Neural progenitor cell (in vitro differentiated cells): ENCODE measurements around the gene HNRNPH2. TPM values are rescaled to one million over a fixed set of nuclear protein-coding genes. Genes with fewer than 3 reads are reported as not detected.

Experiments
- DNase-seq: peaks from one replicate; pipeline ENCODE4 v3.0.0-alpha.2; 2016; ENCODE audit warnings: low spot score
- H2AFZ ChIP-seq: fragments of 200-600 bp; sonication (generic); replicated peaks from 2 replicates; pipeline ENCODE4 v1.6.1; 2016; ENCODE audit warnings: antibody characterized with exemption
- H3F3A ChIP-seq: fragments of 200-600 bp; sonication (generic); 2 replicates; pipeline ENCODE4 v1.6.1; 2016; ENCODE audit warnings: antibody characterized with exemption, low read depth
- H3K27ac ChIP-seq: fragments of 200-600 bp; sonication (generic); 2 replicates; pipeline ENCODE4 v1.5.1; 2016; ENCODE audit warnings: mild to moderate bottlenecking
- H3K27me3 ChIP-seq: fragments of 200-600 bp; sonication (generic); 2 replicates; pipeline ENCODE4 v1.6.1; 2016; ENCODE audit warnings: mild to moderate bottlenecking, moderate library complexity
- H3K36me3 ChIP-seq: fragments of 200-600 bp; sonication (generic); 2 replicates; pipeline ENCODE4 v1.5.1; 2016
- H3K4me1 ChIP-seq: fragments of 200-600 bp; sonication (generic); 2 replicates; pipeline ENCODE4 v1.6.1; 2016; ENCODE audit warnings: mixed run types
- H3K4me2 ChIP-seq: fragments of 200-600 bp; sonication (generic); 2 replicates; pipeline ENCODE4 v1.6.1; 2016
- H3K4me3 ChIP-seq: fragments of 200-600 bp; sonication (generic); 2 replicates; pipeline ENCODE4 v1.5.1; 2016
- H3K79me2 ChIP-seq: fragments of 200-600 bp; sonication (generic); 2 replicates; pipeline ENCODE4 v1.6.1; 2016; ENCODE audit warnings: low read depth
- H3K9ac ChIP-seq: fragments of 200-600 bp; sonication (generic); 2 replicates; pipeline ENCODE4 v1.6.1; 2016
- H3K9me3 ChIP-seq: fragments of 200-600 bp; sonication (generic); 2 replicates; pipeline ENCODE4 v1.5.1; 2016; ENCODE audit warnings: low read depth
- H4K20me1 ChIP-seq: fragments of 200-600 bp; sonication (generic); 2 replicates; pipeline ENCODE4 v1.6.1; 2016; ENCODE audit warnings: low read depth
- H3K27ac Mint-ChIP-seq: 3 replicates; pipeline ENCODE4 v1.8.0; 2021; ENCODE audit warnings: mixed read lengths
- H3K27me3 Mint-ChIP-seq: 2 replicates; pipeline ENCODE4 v1.8.0; 2022; ENCODE audit warnings: low read depth, mild to moderate bottlenecking, inconsistent platforms, moderate library complexity, mixed read lengths; ENCODE audit not compliant: insufficient read depth
- H3K36me3 Mint-ChIP-seq: 3 replicates; pipeline ENCODE4 v1.8.0; 2021; ENCODE audit warnings: mixed read lengths
- H3K4me1 Mint-ChIP-seq: 3 replicates; pipeline ENCODE4 v1.8.0; 2021; ENCODE audit warnings: mixed read lengths
- H3K4me3 Mint-ChIP-seq: 3 replicates; pipeline ENCODE4 v1.8.0; 2021; ENCODE audit warnings: mild to moderate bottlenecking, moderate library complexity, mixed read lengths
- H3K9me3 Mint-ChIP-seq: 3 replicates; pipeline ENCODE4 v1.8.0; 2020; ENCODE audit warnings: mixed read lengths
- EZH2 ChIP-seq: fragments of 200-600 bp; sonication (generic); IDR thresholded peaks from 2 replicates; pipeline ENCODE4 v1.6.1; 2017; ENCODE audit warnings: antibody characterized with exemption, mild to moderate bottlenecking, moderate library complexity
- EZH2phosphoT487 ChIP-seq: fragments of 200-600 bp; sonication (generic); IDR thresholded peaks from 2 replicates; pipeline ENCODE4 v1.6.1; 2017; ENCODE audit warnings: antibody characterized with exemption
- total RNA-seq: library from RNA; depleted of rRNA; stranded (reverse); fragments of >200 nt; gene quantifications from 2 replicates; pipeline ENCODE4 v1.2.3, GENCODE V29; 2015; ENCODE audit warnings: low replicate concordance
- TF ChIP-seq, protein P1 (sequence below): fragments of 200-600 bp; sonication (generic); IDR thresholded peaks from 2 replicates; pipeline ENCODE4 v1.5.1; 2017; ENCODE audit warnings: antibody characterized with exemption, mild to moderate bottlenecking

HNRNPH2 gene
- total RNA-seq, 1 donor from 2014 or later = 93.3 TPM

DNA sequence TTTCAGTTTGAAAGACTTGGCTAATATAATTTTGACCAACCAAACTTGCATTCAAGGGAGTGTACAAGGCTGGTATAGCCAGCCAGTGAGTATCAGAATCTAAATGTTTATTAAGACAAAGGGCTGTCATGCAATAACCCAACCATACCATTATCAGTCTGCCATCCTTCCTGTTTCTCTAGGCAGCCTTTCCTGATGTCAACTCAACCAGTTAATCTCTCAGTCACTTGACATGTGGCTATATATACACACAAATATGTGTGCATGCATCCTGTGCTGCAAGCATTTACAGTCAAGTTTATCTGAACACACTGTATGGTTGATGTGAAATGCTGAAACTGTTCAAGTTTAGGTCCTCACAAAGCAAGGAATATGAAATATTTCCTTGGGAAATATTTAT is 39.2 kb upstream of the HNRNPH2 start:
- Histone ChIP-seq H3K4me3 (no peak overlapping the region), H3K4me2 (no peak overlapping the region), H3K9ac (no peak overlapping the region), H3K36me3 (no peaks in the 10 kb centered on the region), H3F3A (no peaks in the 10 kb centered on the region), H4K20me1 (no peaks in the 10 kb centered on the region), H3K9me3 (no peaks in the 10 kb centered on the region), H3K27me3 (no peaks in the 10 kb centered on the region), H3K27ac (no peak overlapping the region), H3K79me2 (no peaks in the 10 kb centered on the region), H3K4me1 (no peaks in the 10 kb centered on the region), H2AFZ (no peak overlapping the region)
- Mint-ChIP-seq H3K4me1 (no peaks in the 10 kb centered on the region), H3K36me3 (no peaks in the 10 kb centered on the region), H3K27ac (no peak overlapping the region), H3K27me3 (no peaks in the 10 kb centered on the region), H3K4me3 (no peak overlapping the region), H3K9me3 (peaks cover 3% of the 10 kb centered on the region)
- no peak for DNase-seq
- TF ChIP-seq EZH2 (no peak), EZH2phosphoT487 (no peak)
- TF ChIP-seq, protein P1, sequence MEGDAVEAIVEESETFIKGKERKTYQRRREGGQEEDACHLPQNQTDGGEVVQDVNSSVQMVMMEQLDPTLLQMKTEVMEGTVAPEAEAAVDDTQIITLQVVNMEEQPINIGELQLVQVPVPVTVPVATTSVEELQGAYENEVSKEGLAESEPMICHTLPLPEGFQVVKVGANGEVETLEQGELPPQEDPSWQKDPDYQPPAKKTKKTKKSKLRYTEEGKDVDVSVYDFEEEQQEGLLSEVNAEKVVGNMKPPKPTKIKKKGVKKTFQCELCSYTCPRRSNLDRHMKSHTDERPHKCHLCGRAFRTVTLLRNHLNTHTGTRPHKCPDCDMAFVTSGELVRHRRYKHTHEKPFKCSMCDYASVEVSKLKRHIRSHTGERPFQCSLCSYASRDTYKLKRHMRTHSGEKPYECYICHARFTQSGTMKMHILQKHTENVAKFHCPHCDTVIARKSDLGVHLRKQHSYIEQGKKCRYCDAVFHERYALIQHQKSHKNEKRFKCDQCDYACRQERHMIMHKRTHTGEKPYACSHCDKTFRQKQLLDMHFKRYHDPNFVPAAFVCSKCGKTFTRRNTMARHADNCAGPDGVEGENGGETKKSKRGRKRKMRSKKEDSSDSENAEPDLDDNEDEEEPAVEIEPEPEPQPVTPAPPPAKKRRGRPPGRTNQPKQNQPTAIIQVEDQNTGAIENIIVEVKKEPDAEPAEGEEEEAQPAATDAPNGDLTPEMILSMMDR = no peak

DNA sequence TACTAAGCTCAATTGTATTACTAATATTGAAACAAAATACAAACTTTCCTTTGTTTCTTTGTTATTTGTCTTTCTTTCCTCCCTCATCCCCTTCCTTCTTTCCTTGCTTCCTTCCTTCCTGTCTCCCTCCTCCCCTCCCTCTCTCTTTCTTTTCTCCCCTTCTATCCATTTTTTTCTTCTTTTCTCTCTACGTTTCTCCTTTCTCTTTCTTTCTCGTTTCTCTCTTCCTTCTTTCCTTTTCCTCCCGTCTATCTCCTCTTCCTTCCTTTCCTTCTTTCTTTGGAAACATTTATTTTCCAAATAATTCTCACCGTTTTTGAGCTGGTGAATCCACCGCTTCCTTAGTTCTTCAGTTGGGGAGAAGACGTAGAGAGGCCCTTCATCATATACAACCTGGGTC is 38.3 kb upstream of the HNRNPH2 start:
- no peaks in the 10 kb centered on the region for H3K4me1 Mint-ChIP-seq
- Histone ChIP-seq H3K9me3 (no peaks in the 10 kb centered on the region), H3K4me2 (no peak overlapping the region), H4K20me1 (no peaks in the 10 kb centered on the region), H3K27me3 (no peaks in the 10 kb centered on the region), H3K27ac (no peak overlapping the region), H3K4me3 (no peak overlapping the region), H3K9ac (no peak overlapping the region), H3K36me3 (no peaks in the 10 kb centered on the region), H3K4me1 (no peaks in the 10 kb centered on the region), H3F3A (no peaks in the 10 kb centered on the region), H3K79me2 (no peaks in the 10 kb centered on the region), H2AFZ (no peak overlapping the region)
- H3K27ac Mint-ChIP-seq = no peak overlapping the region
- TF ChIP-seq EZH2phosphoT487 = no peak
- TF ChIP-seq EZH2 = no peak
- TF ChIP-seq, protein P1 = no peak
- H3K36me3 Mint-ChIP-seq = no peaks in the 10 kb centered on the region
- no peak for DNase-seq
- H3K27me3 Mint-ChIP-seq = no peaks in the 10 kb centered on the region
- peaks cover 5% of the 10 kb centered on the region for H3K9me3 Mint-ChIP-seq
- H3K4me3 Mint-ChIP-seq = no peak overlapping the region

DNA sequence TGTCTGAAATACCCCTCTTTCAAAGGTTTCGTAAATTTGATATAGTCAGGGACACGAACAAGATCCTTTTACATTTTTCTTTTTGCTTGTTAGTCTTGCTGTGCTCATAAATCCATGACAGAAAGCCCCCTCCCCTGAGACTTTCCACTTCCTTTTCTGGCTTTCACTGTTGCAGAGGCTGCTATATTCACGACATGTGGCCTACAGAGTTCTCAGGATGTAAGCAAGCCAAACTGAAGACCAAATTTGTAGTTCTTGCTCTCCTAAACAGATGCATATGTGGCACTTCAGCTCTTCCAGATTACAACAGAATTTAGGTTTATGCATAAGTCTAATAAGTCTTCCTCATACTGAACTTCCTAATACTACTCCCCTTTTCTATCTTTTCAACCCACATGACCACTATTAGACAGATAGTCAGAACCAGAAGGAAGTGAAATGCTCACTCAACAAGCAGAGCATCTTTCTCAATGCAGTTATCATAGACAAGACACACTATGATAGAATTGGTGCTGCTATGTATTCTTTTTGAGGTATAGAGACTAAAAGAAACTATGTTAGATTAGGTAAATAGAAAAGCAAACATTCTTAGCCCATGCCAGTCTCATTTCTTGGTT is 37.0 kb upstream of the HNRNPH2 start:
- Mint-ChIP-seq H3K27ac (no peak overlapping the region), H3K9me3 (peaks cover 3% of the 10 kb centered on the region)

More for the DNA sequence above, 37.0 kb upstream of the HNRNPH2 start:
- TF ChIP-seq EZH2 (no peak), EZH2phosphoT487 (no peak)
- TF ChIP-seq, protein P1 = no peak
- H3K27me3 Mint-ChIP-seq = no peaks in the 10 kb centered on the region
- no peaks in the 10 kb centered on the region for H3F3A ChIP-seq
- H3K36me3 ChIP-seq = no peaks in the 10 kb centered on the region
- H3K4me1 ChIP-seq = no peaks in the 10 kb centered on the region
- no peaks in the 10 kb centered on the region for H3K4me1 Mint-ChIP-seq
- H4K20me1 ChIP-seq = no peaks in the 10 kb centered on the region
- H3K9me3 ChIP-seq = no peaks in the 10 kb centered on the region
- no peaks in the 10 kb centered on the region for H3K79me2 ChIP-seq
- no peak overlapping the region for H3K9ac ChIP-seq
- no peak overlapping the region for H3K4me2 ChIP-seq
- no peak overlapping the region for H3K4me3 Mint-ChIP-seq
- no peak overlapping the region for H3K4me3 ChIP-seq
- H3K27ac ChIP-seq = no peak overlapping the region
- DNase-seq = no peak
- no peaks in the 10 kb centered on the region for H3K27me3 ChIP-seq
- H3K36me3 Mint-ChIP-seq = no peaks in the 10 kb centered on the region
- H2AFZ ChIP-seq = no peak overlapping the region
